ENCODE results near the gene LARGE1. TPM values are rescaled to one million over a fixed set of nuclear protein-coding genes. Genes with fewer than 3 reads are reported as not detected.

Gene LARGE1
- total RNA-seq, 1 donor from 2014 or later, result 27.4 TPM

- Histone ChIP-seq H3K36me3 (no peaks in the 10 kb centered on the region), H3K4me3 (no peak overlapping the region), H3K27ac (no peak overlapping the region), H3K9me3 (no peaks in the 10 kb centered on the region), H3K27me3 (ENCODE audit: low read depth) (no peaks in the 10 kb centered on the region), H3K4me1 (no peaks in the 10 kb centered on the region)
- ATAC-seq (no peak), DNase-seq (no peak)
- intact Hi-C loops (cut with DNase I), result no loop called here
- no peak for TF ChIP-seq CTCF (IDR thresholded peaks at IDR 0.05)
Observed at GRCh38 chr22:33906475-33906874, 13.8 kb downstream of the LARGE1 start.

- no peak overlapping the region for H3K27ac ChIP-seq
- no peak overlapping the region for H3K4me3 ChIP-seq
- H3K36me3 ChIP-seq, result no peaks in the 10 kb centered on the region
- H3K4me1 ChIP-seq, result no peaks in the 10 kb centered on the region
- no peak for TF ChIP-seq CTCF (IDR thresholded peaks at IDR 0.05)
- intact Hi-C loops (cut with DNase I), result no loop called here
- DNase-seq, result no peak
- H3K27me3 ChIP-seq (ENCODE audit: low read depth), result no peaks in the 10 kb centered on the region
- H3K9me3 ChIP-seq, result no peaks in the 10 kb centered on the region
- ATAC-seq, result no peak
Observed at GRCh38 chr22:33903012-33903411, 17.3 kb downstream of the LARGE1 start.

GRCh38 chr22:33902073-33902472 lies 18.2 kb downstream of the LARGE1 start:
- Histone ChIP-seq H3K4me1 (no peaks in the 10 kb centered on the region), H3K27ac (no peak overlapping the region), H3K4me3 (no peak overlapping the region), H3K36me3 (no peaks in the 10 kb centered on the region), H3K9me3 (no peaks in the 10 kb centered on the region), H3K27me3 (ENCODE audit: low read depth) (no peaks in the 10 kb centered on the region)
- no peak for TF ChIP-seq CTCF (IDR thresholded peaks at IDR 0.05)
- intact Hi-C loops (cut with DNase I), result no loop called here
- DNase-seq, result no peak
- ATAC-seq, result no peak

- no peak for ATAC-seq
- H3K4me1 ChIP-seq, result no peaks in the 10 kb centered on the region
Observed at GRCh38 chr22:33898121-33898520, 22.2 kb downstream of the LARGE1 start.

GRCh38 chr22:33897448-33897835 lies 22.8 kb downstream of the LARGE1 start:
- intact Hi-C loops (cut with DNase I), result no loop called here
- H3K27me3 ChIP-seq (ENCODE audit: low read depth), result no peaks in the 10 kb centered on the region
- H3K27ac ChIP-seq, result no peak overlapping the region
- ATAC-seq, result no peak
- no peaks in the 10 kb centered on the region for H3K4me1 ChIP-seq
- DNase-seq, result no peak
- H3K4me3 ChIP-seq, result no peak overlapping the region
- TF ChIP-seq CTCF (IDR thresholded peaks at IDR 0.05), result no peak
- H3K36me3 ChIP-seq, result no peaks in the 10 kb centered on the region
- no peaks in the 10 kb centered on the region for H3K9me3 ChIP-seq

More at GRCh38 chr22:33898121-33898520, 22.2 kb downstream of the LARGE1 start:
- DNase-seq, result no peak
- Histone ChIP-seq H3K9me3 (no peaks in the 10 kb centered on the region), H3K4me3 (no peak overlapping the region), H3K27me3 (ENCODE audit: low read depth) (no peaks in the 10 kb centered on the region), H3K36me3 (no peaks in the 10 kb centered on the region), H3K27ac (no peak overlapping the region)
- intact Hi-C loops (cut with DNase I), result no loop called here
- TF ChIP-seq CTCF (IDR thresholded peaks at IDR 0.05), result no peak

Data from lower lobe of right lung (tissue), 2 donors.